DND-41 (cell line): Measurements from ENCODE around the gene IGSF21.

Source experiments
- ATAC-seq: fragments of 200-7000 bp; cut with Tn5 transposase; 3 replicates; pipeline ENCODE4 v1.9.1; 2021; ENCODE audit warnings: low read depth; ENCODE audit not compliant: insufficient read depth
- DNase-seq: peaks from one replicate; pipeline ENCODE4 v3.0.0-alpha.2; 2020
- H2AFZ ChIP-seq: 2 replicates; pipeline ENCODE4 v1.6.0; 2012; ENCODE audit warnings: low read depth, low read length
- H3K27ac ChIP-seq: 2 replicates; pipeline ENCODE4 v1.5.1; 2012; ENCODE audit warnings: low read length, inconsistent platforms
- H3K27me3 ChIP-seq: fragments of 200-600 bp; sonication (generic); 2 replicates; pipeline ENCODE4 v1.6.0; 2012; ENCODE audit warnings: low read length, mild to moderate bottlenecking, inconsistent platforms; ENCODE audit not compliant: insufficient read depth, poor library complexity
- H3K36me3 ChIP-seq: 2 replicates; pipeline ENCODE4 v1.5.1; 2012; ENCODE audit warnings: low read length, inconsistent platforms; ENCODE audit not compliant: insufficient read depth
- H3K4me1 ChIP-seq: 2 replicates; pipeline ENCODE4 v1.5.1; 2012; ENCODE audit warnings: mild to moderate bottlenecking, low read length; ENCODE audit not compliant: insufficient read depth
- H3K4me2 ChIP-seq: 2 replicates; pipeline ENCODE4 v1.6.0; 2012; ENCODE audit warnings: mild to moderate bottlenecking, moderate library complexity, low read length, inconsistent platforms; ENCODE audit not compliant: insufficient read depth
- H3K4me3 ChIP-seq, 2 experiments: fragments of 200-600 bp in 1 of 2; shearing (Covaris generic) in 1 of 2; 2 replicates each; pipeline ENCODE4 v1.5.1; 2012 to 2016; ENCODE audit warnings: inconsistent platforms in 2 of 2, low read length in 2 of 2, mild to moderate bottlenecking in 2 of 2, low read depth in 1 of 2, moderate library complexity in 1 of 2
- H3K79me2 ChIP-seq: 2 replicates; pipeline ENCODE4 v1.6.0; 2012; ENCODE audit warnings: low read length, inconsistent platforms; ENCODE audit not compliant: insufficient read depth
- H3K9ac ChIP-seq: 2 replicates; pipeline ENCODE4 v1.6.0; 2012; ENCODE audit warnings: low read depth, mild to moderate bottlenecking, inconsistent platforms, low read length, moderate library complexity
- H3K9me3 ChIP-seq: 2 replicates; pipeline ENCODE4 v1.5.1; 2012; ENCODE audit warnings: low read length, moderate library complexity, mild to moderate bottlenecking, inconsistent platforms; ENCODE audit not compliant: insufficient read depth, severe bottlenecking
- H4K20me1 ChIP-seq: 2 replicates; pipeline ENCODE4 v1.6.0; 2012; ENCODE audit warnings: low read length; ENCODE audit not compliant: insufficient read depth
- CTCF ChIP-seq: IDR thresholded peaks from 2 replicates; pipeline ENCODE4 v1.5.1; 2012; ENCODE audit warnings: borderline replicate concordance, low read length, moderate library complexity, mild to moderate bottlenecking; ENCODE audit not compliant: poor library complexity, severe bottlenecking; ENCODE audit errors: extremely low read depth
- EZH2 ChIP-seq: IDR thresholded peaks from 3 replicates; pipeline ENCODE4 v1.6.1; 2012; ENCODE audit warnings: borderline replicate concordance, low read depth, mild to moderate bottlenecking, moderate library complexity, low read length, inconsistent platforms; ENCODE audit not compliant: severe bottlenecking

Gene IGSF21

DNA sequence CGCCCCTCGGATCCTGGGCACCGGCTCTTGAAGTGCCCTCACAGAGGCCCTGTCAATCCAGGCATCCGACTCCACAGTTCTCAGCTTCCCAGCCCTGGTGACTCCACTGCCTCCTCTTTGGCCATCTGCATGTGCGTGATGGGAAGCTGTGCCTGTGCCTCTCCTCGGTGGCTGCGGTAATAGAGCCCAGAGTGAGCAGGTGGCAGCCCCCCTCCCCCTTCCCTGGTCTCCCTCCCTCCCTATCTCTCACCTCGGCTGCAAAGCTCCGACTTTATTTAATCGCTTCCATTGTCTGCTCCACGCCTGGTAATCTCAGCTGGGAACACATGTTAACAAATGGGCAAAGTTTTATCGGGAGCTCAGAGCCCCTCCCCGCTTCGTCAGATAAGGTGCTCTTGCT lies 91.9 kb downstream of the IGSF21 start:
- Histone ChIP-seq H3K79me2 (no peaks in the 10 kb centered on the region), H3K9me3 (no peaks in the 10 kb centered on the region), H3K4me3 (no peak overlapping the region), H3K4me2 (no peak overlapping the region), H3K27ac (no peak overlapping the region), H3K36me3 (no peaks in the 10 kb centered on the region), H2AFZ (no peak overlapping the region), H4K20me1 (no peaks in the 10 kb centered on the region; the same call in 1 of the 2 replicates), H3K27me3 (peaks cover 8% of the 10 kb centered on the region), H3K9ac (no peak overlapping the region), H3K4me1 (no peaks in the 10 kb centered on the region)
- ATAC-seq (no peak), DNase-seq (no peak)
- TF ChIP-seq CTCF (no peak), EZH2 (no peak)

DNA sequence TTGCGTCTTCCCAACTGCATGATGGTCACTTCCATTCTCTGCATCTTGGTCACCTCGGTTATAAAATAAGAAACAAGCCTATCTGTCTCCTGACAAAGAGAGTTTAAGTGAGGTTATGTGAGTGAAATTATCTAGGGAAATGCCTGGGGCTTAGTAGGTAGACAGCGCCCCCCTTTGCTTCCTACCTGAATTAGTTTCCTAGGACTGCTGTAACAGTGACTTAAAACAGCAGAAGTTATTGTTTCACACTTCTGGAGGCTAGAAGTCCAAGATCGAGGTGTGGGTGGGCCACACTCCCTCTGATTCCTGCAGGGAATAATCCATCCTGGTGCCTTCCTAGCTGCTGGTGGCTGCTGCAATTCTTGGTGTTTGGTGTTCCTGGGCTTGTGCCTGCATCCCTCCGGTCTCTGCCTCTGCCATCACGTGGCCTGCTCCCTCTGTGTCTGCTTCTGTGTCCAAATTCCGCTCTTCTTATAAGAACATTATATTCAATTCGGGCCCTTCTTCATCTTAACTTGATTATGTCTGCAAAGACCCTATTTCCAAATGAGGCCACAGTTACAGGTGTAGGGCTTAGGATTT lies 92.6 kb downstream of the IGSF21 start:
- H3K4me2 ChIP-seq, result no peak overlapping the region
- no peaks in the 10 kb centered on the region for H3K79me2 ChIP-seq
- DNase-seq (no peak), ATAC-seq (no peak)
- no peak overlapping the region for H3K9ac ChIP-seq
- no peaks in the 10 kb centered on the region for H3K9me3 ChIP-seq
- TF ChIP-seq CTCF (peak; percentile 10), EZH2 (no peak)
- peaks cover 8% of the 10 kb centered on the region for H3K27me3 ChIP-seq
- H3K36me3 ChIP-seq, result no peaks in the 10 kb centered on the region
- no peak overlapping the region for H3K4me3 ChIP-seq
- H3K4me1 ChIP-seq, result no peaks in the 10 kb centered on the region
- no peak overlapping the region for H2AFZ ChIP-seq
- no peaks in the 10 kb centered on the region for H4K20me1 ChIP-seq
- no peak overlapping the region for H3K27ac ChIP-seq

- H3K27me3 ChIP-seq, result peaks cover 8% of the 10 kb centered on the region
- no peaks in the 10 kb centered on the region for H3K9me3 ChIP-seq
- TF ChIP-seq EZH2, result no peak
- TF ChIP-seq CTCF, result no peak
- H3K36me3 ChIP-seq, result no peaks in the 10 kb centered on the region
- H4K20me1 ChIP-seq, result no peaks in the 10 kb centered on the region
- no peak for DNase-seq
- H2AFZ ChIP-seq, result no peak overlapping the region
- H3K27ac ChIP-seq, result no peak overlapping the region
- H3K4me1 ChIP-seq, result no peaks in the 10 kb centered on the region
- no peak overlapping the region for H3K4me2 ChIP-seq
- ATAC-seq, result no peak
- H3K79me2 ChIP-seq, result no peaks in the 10 kb centered on the region
- H3K9ac ChIP-seq, result no peak overlapping the region
- H3K4me3 ChIP-seq, result no peak overlapping the region
Observed at GRCh38 chr1:18200918-18201317, 93.3 kb downstream of the IGSF21 start.

DNA sequence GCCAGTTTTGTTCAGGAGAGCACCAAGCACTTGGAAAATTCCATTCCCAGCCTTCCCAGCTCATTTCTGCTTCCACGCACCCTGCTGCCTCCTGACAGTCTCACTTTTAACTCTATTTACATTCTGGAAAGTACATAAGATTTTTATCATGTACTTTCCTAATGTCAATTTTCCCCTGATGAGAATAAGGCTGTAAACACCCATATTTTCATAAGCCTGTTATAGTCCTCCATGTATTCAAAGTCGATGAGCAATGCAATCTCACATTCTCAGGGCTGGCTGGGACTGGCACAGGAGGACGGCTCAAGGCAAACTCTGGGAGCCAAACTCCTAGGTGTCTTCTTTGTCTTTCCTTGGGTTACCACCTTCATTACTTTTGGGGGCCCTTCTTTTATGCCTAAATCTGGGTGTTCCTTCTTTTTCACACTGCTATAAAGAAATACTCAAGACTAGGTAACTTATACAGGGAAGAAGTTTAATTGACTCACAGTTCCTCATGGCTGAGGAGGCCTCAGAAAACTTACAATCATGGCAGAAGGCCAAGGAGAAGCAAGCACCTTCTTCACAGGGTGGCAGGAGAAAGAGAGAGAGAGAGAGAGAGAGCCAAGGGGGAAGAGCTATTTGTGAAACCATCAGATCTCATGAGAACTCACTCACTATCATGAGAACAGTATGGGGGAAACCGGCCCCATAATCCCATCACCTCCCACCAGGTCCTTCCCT lies 94.6 kb downstream of the IGSF21 start:
- H3K36me3 ChIP-seq, result no peaks in the 10 kb centered on the region
- no peak overlapping the region for H3K4me3 ChIP-seq
- no peaks in the 10 kb centered on the region for H4K20me1 ChIP-seq
- no peak for TF ChIP-seq CTCF
- no peak for TF ChIP-seq EZH2
- no peaks in the 10 kb centered on the region for H3K79me2 ChIP-seq
- DNase-seq (no peak), ATAC-seq (no peak)
- no peaks in the 10 kb centered on the region for H3K4me1 ChIP-seq
- no peak overlapping the region for H2AFZ ChIP-seq
- peaks cover 8% of the 10 kb centered on the region for H3K27me3 ChIP-seq
- no peak overlapping the region for H3K4me2 ChIP-seq
- H3K9ac ChIP-seq, result no peak overlapping the region
- no peak overlapping the region for H3K27ac ChIP-seq
- no peaks in the 10 kb centered on the region for H3K9me3 ChIP-seq
